ENCODE measurements around the gene SUPT20H.
"Not testable (repeated sequence)": the region's sequence is repeated elsewhere in the genome, so short reads cannot be mapped to it uniquely, and the experiment has no call there.

Gene SUPT20H

DNA sequence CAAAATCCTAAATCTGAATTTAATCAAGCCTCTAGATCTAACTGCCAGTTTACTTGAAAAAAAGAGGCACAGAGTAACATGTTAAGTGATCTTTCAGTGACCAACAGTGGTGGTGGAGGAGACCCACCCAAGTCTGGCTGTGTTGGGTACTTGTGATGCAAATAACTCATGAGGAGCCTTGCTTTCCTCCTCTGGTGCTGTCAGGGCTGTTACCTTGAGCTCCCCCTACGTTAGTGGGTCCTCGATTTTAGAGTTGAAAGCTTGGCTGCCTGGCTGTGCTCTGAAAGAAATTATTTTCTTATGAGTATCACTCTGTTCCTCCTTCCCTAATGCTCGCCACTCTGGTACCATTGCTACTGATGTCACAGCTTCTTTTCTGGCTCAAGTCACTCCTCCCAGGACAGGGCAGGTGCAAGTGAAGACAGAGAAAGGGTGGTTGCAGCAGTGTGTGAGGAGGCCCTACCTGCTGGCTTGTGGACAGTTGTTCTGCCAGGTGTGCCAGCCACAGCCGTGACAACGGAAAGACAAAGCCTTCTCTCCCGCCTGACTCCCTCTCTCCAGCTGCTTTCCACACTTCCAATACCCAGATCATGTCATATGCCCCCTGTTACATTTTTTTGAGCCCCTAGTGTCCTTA lies 6.5 kb upstream of the SUPT20H start:
- no peak for DNase-seq (ENCODE audit: extremely low spot score)
- POLR2A ChIA-PET = no interaction called here
- TF ChIP-seq CTCF (IDR thresholded peaks at IDR 0.05; ENCODE audit: control extremely low read depth, extremely low read depth, low read depth, missing control alignments) = no peak
- CTCF ChIA-PET = no interaction called here

- CTCF ChIA-PET = interaction anchor here (0.6 to 1.3 kb wide), 3 partner anchors 8 to 16 kb away, joined by 3 read pairs; no protein-coding TSS in a partner anchor
- DNase-seq (ENCODE audit: extremely low spot score) = no peak
These were observed 332 bp upstream of the SUPT20H start for GRCh38 chr13:37059848-37060192.

DNA sequence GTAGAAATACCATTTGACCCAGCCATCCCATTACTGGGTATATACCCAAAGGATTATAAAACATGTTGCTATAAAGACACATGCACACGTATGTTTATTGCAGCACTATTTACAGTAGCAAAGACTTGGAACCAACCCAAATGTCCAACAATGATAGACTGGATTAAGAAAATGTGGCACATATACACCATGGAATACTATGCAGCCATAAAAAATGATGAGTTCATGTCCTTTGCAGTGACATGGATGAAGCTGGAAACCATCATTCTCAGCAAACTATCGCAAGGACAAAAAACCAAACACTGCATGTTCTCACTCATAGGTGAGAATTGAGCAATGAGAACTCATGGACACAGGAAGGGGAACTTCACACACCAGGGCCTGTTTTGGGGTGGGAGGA lies 3.3 kb downstream of the SUPT20H start:
- POLR2A ChIA-PET; DNase-seq (ENCODE audit: extremely low spot score): not testable (repeated sequence)
- CTCF ChIA-PET = interaction anchor here (1.2 kb wide), 1 partner anchor 198 kb away, joined by 3 read pairs; no protein-coding TSS in a partner anchor

More at GRCh38 chr13:37059848-37060192, 332 bp upstream of the SUPT20H start:
- no peak for TF ChIP-seq CTCF (IDR thresholded peaks at IDR 0.05; ENCODE audit: control extremely low read depth, extremely low read depth, low read depth, missing control alignments)
- POLR2A ChIA-PET = no interaction called here

DNA sequence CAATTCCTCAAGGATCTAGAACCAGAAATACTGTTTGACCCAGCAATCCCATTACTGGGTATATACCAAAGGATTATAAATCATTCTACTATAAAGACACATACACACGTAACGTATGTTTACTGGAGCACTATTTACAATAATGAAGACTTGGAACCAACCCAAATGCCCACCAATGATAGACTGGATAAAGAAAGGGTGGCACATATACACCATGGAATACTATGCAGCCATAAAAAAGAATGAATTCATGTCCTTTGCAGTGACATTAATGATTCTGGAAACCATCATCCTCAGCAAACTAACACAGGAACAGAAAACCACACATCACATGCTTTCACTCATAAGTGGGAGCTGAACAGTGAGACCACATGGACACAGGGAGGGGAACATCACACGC lies 6.4 kb downstream of the SUPT20H start:
- DNase-seq (ENCODE audit: extremely low spot score); CTCF ChIA-PET; POLR2A ChIA-PET: not testable (repeated sequence)

- ChIA-PET POLR2A (no interaction called here), CTCF (interaction anchor here (1.6 kb wide), 1 partner anchor 19 kb away, joined by 4 read pairs; no protein-coding TSS in a partner anchor)
- no peak for TF ChIP-seq CTCF (IDR thresholded peaks at IDR 0.05; ENCODE audit: control extremely low read depth, extremely low read depth, low read depth, missing control alignments)
- DNase-seq (ENCODE audit: extremely low spot score) = no peak
These were observed 9.7 kb downstream of the SUPT20H start for GRCh38 chr13:37049810-37050209.

- no peak for TF ChIP-seq CTCF (IDR thresholded peaks at IDR 0.05; ENCODE audit: control extremely low read depth, extremely low read depth, low read depth, missing control alignments)
- no peak for DNase-seq (ENCODE audit: extremely low spot score)
- CTCF ChIA-PET = interaction anchor here (0.7 to 3.2 kb wide), 2 partner anchors 12 kb away, joined by 3 to 11 read pairs; partner anchors contain the start of gene SUPT20H
- POLR2A ChIA-PET = no interaction called here
These were observed 11.6 kb downstream of the SUPT20H start for GRCh38 chr13:37047846-37048245.

GRCh38 chr13:37047032-37047431 lies 12.5 kb downstream of the SUPT20H start:
- ChIA-PET CTCF (interaction anchor here (0.7 to 3.2 kb wide), 3 partner anchors 12 to 41 kb away, joined by 3 to 11 read pairs (median 4); no protein-coding TSS in a partner anchor), POLR2A (no interaction called here)
- no peak for DNase-seq (ENCODE audit: extremely low spot score)
- no peak for TF ChIP-seq CTCF (IDR thresholded peaks at IDR 0.05; ENCODE audit: control extremely low read depth, extremely low read depth, low read depth, missing control alignments)

DNA sequence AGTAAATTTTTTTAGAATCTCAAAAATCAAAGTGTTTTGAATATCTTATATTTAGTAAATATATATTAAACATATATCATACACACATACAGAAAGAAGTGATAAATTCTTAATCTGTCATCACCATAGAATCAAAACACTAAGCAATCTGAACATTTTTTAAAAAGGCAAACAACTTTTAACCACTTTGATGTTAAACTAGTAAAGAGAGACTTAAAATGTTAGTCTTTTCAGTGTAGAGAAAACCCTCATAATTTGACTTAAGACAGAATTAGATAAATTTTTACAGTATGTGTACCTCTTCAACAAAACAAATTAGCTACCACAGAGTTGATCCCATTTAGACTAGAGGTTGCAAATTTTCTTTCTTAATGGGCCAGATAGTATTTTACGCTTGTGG lies 13.4 kb downstream of the SUPT20H start:
- TF ChIP-seq CTCF (IDR thresholded peaks at IDR 0.05; ENCODE audit: control extremely low read depth, extremely low read depth, low read depth, missing control alignments) = no peak
- no peak for DNase-seq (ENCODE audit: extremely low spot score)
- ChIA-PET POLR2A (no interaction called here), CTCF (interaction anchor here (1.0 to 3.2 kb wide), 3 partner anchors 11 to 21 kb away, joined by 4 to 11 read pairs (median 4); no protein-coding TSS in a partner anchor)
